ENCODE measurements around the gene ROBO4.

GRCh38 chr11:124863137-124863825, 34.4 kb downstream of the ROBO4 start:
- TF ChIP-seq EHF (CRISPR knock-in tag; IDR thresholded peaks at IDR 0.05) (no peak), CTCF (IDR thresholded peaks at IDR 0.05) (no peak)
